Liver (tissue), 3 donors: ENCODE results near the gene DNAJC15.

ENCODE experiments used
- CTCF ChIP-seq: fragments of 150-350 bp; IDR thresholded peaks from 2 replicates; pipeline ENCODE4 v1.5.1; 2017; ENCODE audit warnings: improper control_type of control experiment, low read depth, low read length; ENCODE audit not compliant: missing input control
- FOXA2 ChIP-seq: IDR thresholded peaks from 2 replicates; pipeline ENCODE4 v1.6.1; 2016; ENCODE audit warnings: antibody characterized with exemption
- HNF4G ChIP-seq: IDR thresholded peaks from 2 replicates; pipeline ENCODE4 v1.6.1; 2016; ENCODE audit warnings: antibody characterized with exemption
- JUND ChIP-seq, 2 donors: IDR thresholded peaks; 2 replicates each; pipeline ENCODE4 v1.6.1; 2016; ENCODE audit warnings: antibody characterized with exemption in 2 of 2
- RAD21 ChIP-seq, 2 donors: IDR thresholded peaks; 2 replicates each; pipeline ENCODE4 v1.6.1; 2016; ENCODE audit warnings: antibody characterized with exemption in 2 of 2, mild to moderate bottlenecking in 2 of 2
- REST ChIP-seq: IDR thresholded peaks from 2 replicates; pipeline ENCODE4 v1.6.1; 2016; ENCODE audit warnings: antibody characterized with exemption, mild to moderate bottlenecking
- SP1 ChIP-seq: IDR thresholded peaks from 2 replicates; pipeline ENCODE4 v1.6.1; 2018; ENCODE audit warnings: antibody characterized with exemption, mild to moderate bottlenecking
- TAF1 ChIP-seq: conservative IDR thresholded peaks from 2 replicates; pipeline ENCODE4 v1.6.1; 2016; ENCODE audit warnings: antibody characterized with exemption, mild to moderate bottlenecking
- YY1 ChIP-seq: IDR thresholded peaks from 2 replicates; pipeline ENCODE4 v1.6.1; 2016; ENCODE audit warnings: antibody characterized with exemption, mild to moderate bottlenecking
- TF ChIP-seq, protein P1 (sequence below): IDR thresholded peaks from 2 replicates; pipeline ENCODE4 v1.6.1; 2016; ENCODE audit warnings: antibody characterized with exemption
- donor health status: healthy.
- donor health status: healthy.

DNA sequence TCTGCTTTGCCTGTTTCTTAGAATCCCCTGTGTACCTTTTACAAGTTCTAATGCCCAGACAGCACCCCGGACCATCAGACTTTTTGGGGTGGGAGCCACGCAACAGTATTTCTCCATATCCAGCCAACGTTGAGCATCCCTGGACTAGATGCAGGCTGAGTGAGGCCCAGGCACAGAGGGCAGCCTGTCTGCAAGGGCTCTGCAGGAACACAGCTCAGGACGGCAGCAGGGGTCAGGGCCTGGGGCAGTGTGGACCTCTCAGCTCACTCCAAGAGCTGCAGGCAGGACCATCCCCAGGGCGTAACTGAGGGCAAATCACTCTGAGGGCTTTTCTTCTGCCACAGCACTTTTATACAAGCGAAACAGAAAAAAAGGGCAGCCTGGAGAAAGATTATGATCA lies 95.8 kb downstream of the DNAJC15 start:
- TF ChIP-seq CTCF (no peak), JUND (IDR thresholded peaks at IDR 0.05) (no peak), FOXA2 (no peak), HNF4G (no peak), YY1 (no peak), TAF1 (no peak), RAD21 (IDR thresholded peaks at IDR 0.05) (no peak), REST (no peak), SP1 (no peak)
- TF ChIP-seq, protein P1, sequence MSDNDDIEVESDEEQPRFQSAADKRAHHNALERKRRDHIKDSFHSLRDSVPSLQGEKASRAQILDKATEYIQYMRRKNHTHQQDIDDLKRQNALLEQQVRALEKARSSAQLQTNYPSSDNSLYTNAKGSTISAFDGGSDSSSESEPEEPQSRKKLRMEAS = no peak
